PFSK-1 (cell line): ENCODE measurements around the gene FABP6.

ENCODE experiments used
- POLR2AphosphoS5 ChIP-seq: IDR thresholded peaks from 2 replicates; pipeline ENCODE4 v1.6.1; 2012; ENCODE audit warnings: low read depth, mild to moderate bottlenecking, control low read depth, low read length, moderate library complexity
- SIN3A ChIP-seq: IDR thresholded peaks from 2 replicates; pipeline ENCODE4 v1.6.1; 2012; ENCODE audit warnings: mild to moderate bottlenecking, low read length, moderate library complexity, borderline replicate concordance; ENCODE audit not compliant: insufficient read depth
- TAF1 ChIP-seq: IDR thresholded peaks from 2 replicates; pipeline ENCODE4 v1.6.1; 2012; ENCODE audit warnings: low read length, control low read depth, borderline replicate concordance; ENCODE audit not compliant: insufficient read depth

DNA sequence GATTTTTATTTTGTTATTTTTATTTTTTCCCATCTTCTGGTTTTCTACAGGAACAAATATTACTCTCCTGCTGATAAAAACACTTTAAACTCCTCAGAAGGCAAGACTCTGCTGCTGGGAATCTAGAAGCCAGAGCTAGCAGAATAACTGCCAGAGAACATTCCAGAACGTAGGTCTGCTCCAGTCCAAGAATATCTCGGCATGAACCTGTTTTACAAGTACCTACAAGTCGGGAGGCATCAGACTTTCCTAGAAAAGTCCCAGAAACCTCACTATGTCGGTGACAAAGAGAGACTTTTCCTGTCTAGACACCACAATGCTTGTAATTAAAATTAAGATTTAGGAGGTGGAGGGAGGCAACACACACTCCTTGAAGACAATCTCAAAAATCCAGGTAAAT is 41.4 kb downstream of the FABP6 start:
- TF ChIP-seq TAF1 = no peak
- no peak for TF ChIP-seq SIN3A
- no peak for TF ChIP-seq POLR2AphosphoS5
